LoVo (cell line): ENCODE data around the gene NEURL3.
"Not testable (repeated sequence)": the region's sequence is repeated elsewhere in the genome, so short reads cannot be mapped to it uniquely, and the experiment has no call there.

Experiments
- DNase-seq: peaks from one replicate; pipeline ENCODE4 v3.0.0-alpha.2; 2016; ENCODE audit warnings: low spot score

The NEURL3 gene, protein sequence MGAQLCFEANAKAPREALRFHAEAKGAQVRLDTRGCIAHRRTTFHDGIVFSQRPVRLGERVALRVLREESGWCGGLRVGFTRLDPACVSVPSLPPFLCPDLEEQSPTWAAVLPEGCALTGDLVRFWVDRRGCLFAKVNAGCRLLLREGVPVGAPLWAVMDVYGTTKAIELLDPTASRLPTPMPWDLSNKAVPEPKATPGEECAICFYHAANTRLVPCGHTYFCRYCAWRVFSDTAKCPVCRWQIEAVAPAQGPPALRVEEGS

DNA sequence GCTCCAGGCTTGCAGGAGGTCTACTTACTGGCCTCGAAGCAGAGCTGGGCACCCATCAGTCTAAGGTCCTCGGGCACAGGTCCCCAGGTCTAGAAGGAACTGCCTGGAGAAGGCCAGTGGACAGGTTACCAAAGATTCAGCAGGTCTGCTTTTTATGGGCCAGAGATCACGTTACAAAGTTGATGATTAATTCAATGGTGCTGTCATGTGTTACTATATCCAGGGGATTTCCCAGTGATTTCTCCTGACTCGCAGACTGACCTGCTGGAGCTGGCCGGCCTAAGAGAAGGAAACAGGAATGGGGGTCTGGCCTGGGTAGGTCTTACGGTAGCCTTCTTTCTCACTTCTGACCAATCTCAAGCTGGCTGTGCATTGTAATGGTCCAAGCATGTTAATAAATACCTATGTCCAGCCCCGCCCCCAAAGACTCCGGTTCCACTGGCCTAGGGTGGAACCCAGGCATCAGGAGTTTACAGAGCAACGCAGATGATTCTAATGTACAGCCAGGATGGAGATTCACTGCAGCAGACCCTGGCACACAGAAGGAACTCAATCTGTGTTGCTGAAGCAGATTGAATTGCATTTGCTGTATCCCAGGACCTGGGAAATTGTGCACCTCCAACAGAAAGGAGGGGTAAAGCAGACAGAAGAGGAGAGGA, at the start of gene NEURL3:
TSS of gene NEURL3 (minus strand) at position 127 of the 659 bp plus-strand sequence. CDS start at position 56, 71 bp downstream.
- peak; percentile 60 for DNase-seq

DNA sequence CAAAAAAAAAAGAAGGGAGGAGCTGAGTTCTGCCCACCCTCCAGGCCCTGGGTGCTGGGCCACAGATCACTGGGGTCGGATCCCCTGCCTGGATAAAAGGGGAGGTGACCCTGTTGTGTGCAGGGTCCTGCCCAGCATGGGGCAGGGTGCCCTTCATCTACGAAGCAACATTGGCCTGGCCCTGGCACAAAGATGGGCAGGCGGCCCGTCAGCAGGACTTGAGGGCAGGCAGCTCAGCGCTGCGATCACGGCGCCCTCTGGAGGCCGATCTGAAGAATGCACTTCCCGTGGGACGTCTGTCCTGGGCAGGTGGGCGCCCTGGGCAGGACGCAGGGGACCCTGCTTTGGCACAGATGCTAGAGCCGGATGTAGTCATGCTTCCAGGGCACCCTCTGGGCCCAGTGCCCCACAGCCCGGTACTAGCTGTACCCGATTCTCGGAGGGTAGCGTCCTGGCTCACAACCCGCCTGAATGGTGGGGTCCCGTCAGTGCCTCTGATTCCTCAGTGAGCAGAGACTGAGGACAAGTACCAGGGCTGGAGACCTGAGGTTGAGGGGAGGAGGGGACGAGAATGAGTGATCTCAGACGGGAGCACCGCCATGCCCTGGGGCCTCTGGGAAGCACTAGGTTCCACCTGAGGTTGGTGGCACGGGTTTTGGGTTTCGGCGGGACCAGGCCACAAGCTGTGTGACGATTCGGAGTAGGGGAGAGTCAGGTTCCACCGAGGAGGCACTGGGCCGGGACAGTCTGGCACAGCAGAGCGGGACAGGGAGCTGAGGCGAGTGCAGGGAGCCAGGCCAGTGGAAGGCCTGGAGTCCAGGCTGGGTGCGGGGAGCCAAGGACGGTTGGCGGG, 49.4 kb upstream of the NEURL3 start:
- peak; percentile 41 for DNase-seq

DNA sequence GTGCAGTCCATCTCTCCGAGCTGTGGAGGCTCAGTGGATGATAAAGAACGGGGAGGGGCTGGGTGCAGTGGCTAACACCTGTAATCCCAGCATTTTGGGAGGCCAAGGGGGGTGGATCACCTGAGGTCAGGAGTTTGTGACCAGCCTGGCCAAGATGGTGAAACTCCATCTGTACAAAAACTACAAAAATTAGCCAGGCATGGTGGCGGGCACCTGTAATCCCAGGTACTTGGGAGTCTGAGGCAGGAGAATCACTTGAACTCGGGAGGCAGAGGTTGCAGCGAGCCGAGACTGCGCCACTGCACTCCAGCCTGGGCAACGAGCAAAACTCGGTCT, 48.8 kb upstream of the NEURL3 start:
- DNase-seq, result not testable (repeated sequence)

DNA sequence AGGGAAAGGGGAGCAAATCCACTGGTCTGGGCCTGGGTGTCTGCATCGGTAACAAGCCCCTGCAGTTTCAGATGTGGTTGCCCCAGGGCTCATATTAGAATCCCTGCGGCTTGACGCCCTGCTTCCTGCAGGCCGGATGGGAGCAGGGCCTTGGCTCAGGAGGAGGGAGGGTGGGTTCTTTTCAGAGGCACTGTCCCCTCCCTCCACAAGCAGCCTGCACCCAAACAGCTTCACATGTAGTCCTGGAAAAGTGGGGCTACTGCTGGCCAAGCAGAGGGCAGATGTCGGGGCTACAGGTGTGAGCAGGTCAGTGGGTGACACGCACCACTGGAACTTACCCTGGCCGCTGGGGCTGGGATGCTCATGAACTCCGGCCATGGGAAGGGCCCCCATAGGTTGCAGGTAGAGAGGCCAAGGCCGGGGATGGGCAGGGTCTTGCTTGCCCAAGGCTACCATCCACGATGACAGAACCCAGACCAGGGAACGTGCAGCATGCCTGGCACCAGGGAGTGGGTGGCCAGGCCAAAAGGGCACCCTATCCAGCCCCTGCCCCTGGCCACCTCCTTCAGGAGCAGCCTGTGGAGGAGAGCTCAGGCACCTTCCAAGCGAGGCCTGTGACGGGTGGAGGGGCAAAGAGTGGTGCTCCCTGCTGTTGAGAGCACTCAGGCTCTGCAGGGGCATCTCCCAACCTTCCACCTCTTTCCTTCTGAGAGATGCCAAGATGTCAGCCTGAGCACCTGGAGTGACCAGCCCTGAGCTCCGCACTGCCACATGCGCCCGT, 48.2 kb upstream of the NEURL3 start:
- no peak for DNase-seq

GRCh38 chr2:96552315-96553175, 47.4 kb upstream of the NEURL3 start:
- DNase-seq, result no peak

- DNase-seq, result no peak
Measured at GRCh38 chr2:96551605-96552314, 46.6 kb upstream of the NEURL3 start.

GRCh38 chr2:96550787-96551604, 45.8 kb upstream of the NEURL3 start:
- no peak for DNase-seq

- no peak for DNase-seq
Measured at GRCh38 chr2:96549967-96550786, 45.0 kb upstream of the NEURL3 start.

- DNase-seq, result no peak
Measured at GRCh38 chr2:96549466-96549785, 44.3 kb upstream of the NEURL3 start.

- no peak for DNase-seq
Measured at GRCh38 chr2:96548558-96549465, 43.7 kb upstream of the NEURL3 start.

GRCh38 chr2:96547731-96548171, 42.6 kb upstream of the NEURL3 start:
- DNase-seq, result no peak

GRCh38 chr2:96547203-96547641, 42.1 kb upstream of the NEURL3 start:
- no peak for DNase-seq

DNA sequence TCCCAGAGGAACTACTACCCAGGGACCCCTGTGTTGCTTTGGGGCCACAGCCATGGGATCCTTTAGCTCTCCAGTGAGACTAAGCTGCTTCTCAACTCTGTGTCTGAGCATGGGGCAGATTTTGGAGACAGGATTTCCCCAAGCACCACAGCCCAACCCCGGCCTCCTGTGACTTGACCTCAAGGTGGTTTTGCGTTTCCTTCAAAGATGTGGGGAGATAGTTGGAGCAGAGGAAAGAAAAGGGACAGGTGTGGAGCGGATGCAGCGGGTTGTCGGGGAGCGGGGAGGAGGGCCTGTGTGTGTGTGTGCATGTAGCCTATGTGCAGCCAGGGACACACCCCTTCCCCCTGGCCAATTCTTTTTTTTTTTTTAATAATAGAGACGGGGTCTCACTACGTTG, 41.6 kb upstream of the NEURL3 start:
- no peak for DNase-seq

- DNase-seq, result no peak
Measured at GRCh38 chr2:96546321-96546720, 41.2 kb upstream of the NEURL3 start.

DNA sequence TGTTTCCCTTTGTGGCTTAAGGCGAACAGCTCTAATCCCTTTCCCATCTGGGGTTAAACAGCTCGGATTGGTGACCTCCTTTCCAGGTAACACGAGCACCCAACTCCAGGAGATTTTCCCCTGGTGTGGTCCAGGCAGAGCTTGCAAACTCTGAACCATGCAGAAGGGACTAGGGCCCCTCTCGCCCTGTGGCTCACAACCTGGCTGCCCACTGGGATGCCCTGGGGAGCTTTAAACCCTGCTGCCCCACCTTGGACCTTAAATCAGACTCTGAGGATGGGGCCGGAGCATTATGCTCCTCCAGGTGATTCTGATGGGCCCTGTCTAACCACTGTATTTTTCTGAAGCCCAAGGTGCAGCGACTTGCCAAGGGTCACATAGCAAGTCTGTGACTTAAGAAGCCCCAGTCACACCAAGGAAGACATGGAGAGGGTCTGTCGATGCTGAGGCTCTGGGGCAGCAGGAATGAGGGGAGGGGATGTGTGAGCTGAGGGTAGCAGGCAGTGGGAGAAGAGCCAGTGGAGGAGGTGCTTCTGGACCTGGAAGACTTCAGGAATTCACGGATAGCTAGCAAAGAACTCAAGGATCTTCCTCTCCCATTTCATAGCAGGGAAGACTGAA, 37.3 kb upstream of the NEURL3 start:
- no peak for DNase-seq

GRCh38 chr2:96541398-96542152, 36.4 kb upstream of the NEURL3 start:
- DNase-seq, result no peak

GRCh38 chr2:96540136-96540535, 35.0 kb upstream of the NEURL3 start:
- no peak for DNase-seq
